ENCODE measurements around the gene MARCO. TPM values are rescaled to one million over a fixed set of nuclear protein-coding genes. Genes with fewer than 3 reads are reported as not detected.

The MARCO gene
- polyA plus RNA-seq, 1 donor from 2014 or later = not detected

GRCh38 chr2:118954297-118955060, 12.5 kb downstream of the MARCO start:
- no peaks in the 10 kb centered on the region for H3K9me2 ChIP-seq (ENCODE audit: insufficient read depth, low read length)
- H3K9me3 ChIP-seq (ENCODE audit: low read length) = no peaks in the 10 kb centered on the region
- H3K4me2 ChIP-seq (ENCODE audit: low read length) = no peak overlapping the region
- no peaks in the 10 kb centered on the region for H4K20me1 ChIP-seq (ENCODE audit: insufficient read depth)
- H3K27ac ChIP-seq (ENCODE audit: low read length) = no peak overlapping the region
- no peaks in the 10 kb centered on the region for H3K27me3 ChIP-seq (ENCODE audit: insufficient read depth, low read depth, low read length)
- no peaks in the 10 kb centered on the region for H3K36me3 ChIP-seq (ENCODE audit: insufficient read depth, low read length)
- TF ChIP-seq EZH2 (IDR thresholded peaks at IDR 0.05; ENCODE audit: borderline replicate concordance, insufficient read depth, low read length, poor library complexity, severe bottlenecking) (no peak), CTCF (IDR thresholded peaks at IDR 0.05; ENCODE audit: poor library complexity, severe bottlenecking) (no peak), RAD21 (conservative IDR thresholded peaks at IDR 0.05) (no peak), EP300 (conservative IDR thresholded peaks at IDR 0.05; ENCODE audit: poor library complexity, severe bottlenecking) (no peak), TAF1 (IDR thresholded peaks at IDR 0.05; ENCODE audit: low read depth) (no peak), SMC3 (conservative IDR thresholded peaks at IDR 0.05; ENCODE audit: poor library complexity) (no peak), POLR2AphosphoS5 (IDR thresholded peaks at IDR 0.05) (no peak), MXI1 (conservative IDR thresholded peaks at IDR 0.05; ENCODE audit: poor library complexity, severe bottlenecking) (no peak), REST (IDR thresholded peaks at IDR 0.05; ENCODE audit: borderline replicate concordance) (no peak)
- H3K9ac ChIP-seq (ENCODE audit: low read length) = no peak overlapping the region
- H3K79me2 ChIP-seq (replicated peaks; ENCODE audit: insufficient read depth, low read length) = no peaks in the 10 kb centered on the region
- no peak overlapping the region for H3K4me3 ChIP-seq (ENCODE audit: low read length)
- no peaks in the 10 kb centered on the region for H3F3A ChIP-seq (ENCODE audit: insufficient read depth, low read length, poor library complexity, severe bottlenecking)
- no peak overlapping the region for H2AFZ ChIP-seq (ENCODE audit: low read depth, low read length)

- H3K27ac ChIP-seq (ENCODE audit: low read length) = no peak overlapping the region
- H3K9me3 ChIP-seq (ENCODE audit: low read length) = no peaks in the 10 kb centered on the region
- no peaks in the 10 kb centered on the region for H3F3A ChIP-seq (ENCODE audit: insufficient read depth, low read length, poor library complexity, severe bottlenecking)
- H3K36me3 ChIP-seq (ENCODE audit: insufficient read depth, low read length) = no peaks in the 10 kb centered on the region
- TF ChIP-seq RAD21 (conservative IDR thresholded peaks at IDR 0.05) (no peak), EZH2 (IDR thresholded peaks at IDR 0.05; ENCODE audit: borderline replicate concordance, insufficient read depth, low read length, poor library complexity, severe bottlenecking) (no peak), TAF1 (IDR thresholded peaks at IDR 0.05; ENCODE audit: low read depth) (no peak), CTCF (IDR thresholded peaks at IDR 0.05; ENCODE audit: poor library complexity, severe bottlenecking) (no peak), REST (IDR thresholded peaks at IDR 0.05; ENCODE audit: borderline replicate concordance) (no peak), POLR2AphosphoS5 (IDR thresholded peaks at IDR 0.05) (no peak), EP300 (conservative IDR thresholded peaks at IDR 0.05; ENCODE audit: poor library complexity, severe bottlenecking) (no peak), MXI1 (conservative IDR thresholded peaks at IDR 0.05; ENCODE audit: poor library complexity, severe bottlenecking) (no peak)
- H3K4me2 ChIP-seq (ENCODE audit: low read length) = no peak overlapping the region
- H3K9me2 ChIP-seq (ENCODE audit: insufficient read depth, low read length) = no peaks in the 10 kb centered on the region
- no peaks in the 10 kb centered on the region for H4K20me1 ChIP-seq (ENCODE audit: insufficient read depth)
- no peaks in the 10 kb centered on the region for H3K27me3 ChIP-seq (ENCODE audit: insufficient read depth, low read depth, low read length)
- H3K79me2 ChIP-seq (replicated peaks; ENCODE audit: insufficient read depth, low read length) = no peaks in the 10 kb centered on the region
- H2AFZ ChIP-seq (ENCODE audit: low read depth, low read length) = no peak overlapping the region
- no peak overlapping the region for H3K9ac ChIP-seq (ENCODE audit: low read length)
- H3K4me3 ChIP-seq (ENCODE audit: low read length) = no peak overlapping the region
These were observed 23.7 kb downstream of the MARCO start for GRCh38 chr2:118965737-118966136.

Measured in neural cell (in vitro differentiated cells).